ENCODE results near the gene ABI2.
"Not testable (repeated sequence)": the region's sequence is repeated elsewhere in the genome, so short reads cannot be mapped to it uniquely, and the experiment has no call there.

Gene ABI2

DNA sequence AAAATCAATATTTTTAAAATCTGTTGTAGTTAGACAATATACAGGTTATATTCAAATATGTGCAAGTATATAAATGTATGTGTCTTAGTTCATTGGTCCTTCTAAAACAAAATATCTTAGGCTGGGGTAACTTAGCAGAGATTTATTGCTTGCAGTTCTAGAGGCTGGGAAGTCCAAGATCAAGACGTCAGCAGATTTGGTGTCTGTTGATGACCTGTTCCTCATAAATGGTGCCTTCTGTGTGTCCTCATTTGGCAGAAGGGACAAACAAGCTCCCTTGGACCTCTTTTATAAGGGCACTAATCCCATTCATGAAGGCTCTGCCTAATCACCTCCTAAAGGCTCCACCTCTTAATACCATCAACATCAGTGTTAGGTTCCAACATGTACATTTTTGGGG, 31.3 kb downstream of the ABI2 start:
- no peak for DNase-seq

DNA sequence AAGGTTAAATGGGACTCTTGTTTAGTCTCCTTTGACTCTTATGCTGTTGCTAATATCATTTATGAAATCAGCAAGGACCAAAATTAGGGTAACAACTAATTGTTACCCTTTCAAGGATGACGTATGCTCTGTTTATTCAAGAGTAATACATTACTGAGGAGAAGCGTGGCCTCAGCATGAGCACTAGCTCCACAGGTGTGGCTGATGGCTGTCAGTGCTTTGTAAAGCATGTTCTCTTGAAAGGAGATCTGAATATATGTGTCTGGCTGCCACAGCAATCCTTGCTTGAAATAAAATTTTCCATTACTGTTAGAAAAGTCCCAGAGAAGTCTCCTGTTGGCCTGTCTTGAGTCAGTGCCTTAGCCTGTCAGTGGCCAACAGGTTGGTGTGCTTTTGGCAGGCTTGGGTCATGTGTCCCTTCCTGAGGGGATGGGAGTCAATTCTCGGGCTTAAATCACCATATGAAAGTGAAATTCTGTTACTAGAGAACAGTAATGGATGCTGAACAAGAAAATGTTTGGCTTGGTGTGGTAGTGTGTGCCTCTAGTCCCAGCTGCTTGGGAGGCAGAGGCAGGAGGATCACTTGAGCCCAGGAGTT, 32.7 kb downstream of the ABI2 start:
- no peak for DNase-seq

DNA sequence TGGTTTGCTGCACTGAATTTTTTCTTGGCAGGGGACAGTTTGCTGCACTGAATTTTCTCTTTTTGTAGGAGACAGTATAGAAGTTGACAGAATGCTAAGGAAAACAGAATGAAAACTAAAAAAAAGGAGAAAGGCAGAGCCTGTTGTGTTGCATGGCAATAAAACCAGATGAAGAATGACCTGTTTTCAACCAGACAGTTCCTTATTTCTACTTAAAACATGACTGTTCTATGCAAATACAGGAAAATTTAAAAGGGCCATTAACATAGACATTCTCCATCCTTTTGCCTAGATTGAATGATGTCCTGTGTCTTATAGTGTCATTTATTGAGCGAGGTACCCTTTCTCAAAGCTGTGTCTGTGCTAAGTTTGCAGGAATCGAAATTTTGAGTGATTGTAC, 33.3 kb downstream of the ABI2 start:
- DNase-seq: no peak

DNA sequence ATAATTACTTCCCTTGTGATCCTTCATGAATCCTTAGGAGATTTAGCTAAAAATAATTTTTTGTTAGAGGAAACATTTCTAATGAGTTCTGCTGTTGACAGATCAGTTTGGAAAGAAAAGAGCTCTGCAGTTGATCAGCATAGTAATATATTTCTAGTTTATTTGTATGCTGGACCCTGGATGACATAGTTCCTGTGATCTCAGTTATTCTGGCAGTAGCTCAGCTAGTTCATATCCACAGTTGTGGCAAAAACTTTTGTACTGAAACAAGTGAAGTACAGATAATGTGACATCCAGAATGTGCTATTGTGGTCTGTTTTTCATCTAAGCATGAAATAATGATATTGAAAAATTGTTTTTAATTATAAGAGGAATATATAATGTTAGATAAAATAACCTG, 33.7 kb downstream of the ABI2 start:
- DNase-seq: no peak

DNA sequence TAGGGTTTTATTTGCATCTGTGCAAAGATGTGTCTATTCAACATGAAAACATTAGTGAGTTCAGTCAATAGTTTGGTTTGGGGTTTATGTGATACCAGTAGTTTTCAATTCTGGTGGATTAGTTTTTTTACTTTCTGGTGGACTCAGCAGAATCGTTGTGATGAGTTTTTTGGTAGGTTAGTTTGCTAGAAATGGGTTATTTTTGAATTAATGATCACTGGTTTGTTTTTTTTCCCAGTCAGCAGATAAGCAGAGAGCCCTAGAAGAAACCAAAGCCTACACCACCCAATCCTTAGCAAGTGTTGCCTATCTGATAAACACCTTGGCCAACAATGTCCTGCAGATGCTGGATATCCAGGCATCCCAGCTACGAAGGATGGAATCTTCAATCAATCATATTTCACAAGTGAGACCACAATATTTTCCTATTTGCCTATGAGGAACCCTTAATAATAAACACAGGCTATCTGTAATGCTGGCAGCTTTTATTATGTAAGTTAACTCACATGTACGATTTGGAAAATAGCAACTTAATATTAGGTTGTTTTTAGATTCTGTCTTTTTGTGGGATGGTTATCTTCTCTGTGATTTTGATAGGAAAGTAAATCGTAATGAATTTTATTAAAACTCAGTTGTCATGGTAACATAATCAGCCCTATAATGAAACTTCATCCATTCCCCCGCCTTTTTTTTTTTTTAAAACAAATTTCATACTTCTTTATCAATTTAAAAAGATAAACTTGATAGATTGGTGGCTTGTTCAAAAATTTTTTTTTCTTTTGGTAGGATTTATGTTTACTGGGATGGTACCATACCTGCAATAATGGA, 38.7 kb downstream of the ABI2 start:
- no peak for DNase-seq

DNA sequence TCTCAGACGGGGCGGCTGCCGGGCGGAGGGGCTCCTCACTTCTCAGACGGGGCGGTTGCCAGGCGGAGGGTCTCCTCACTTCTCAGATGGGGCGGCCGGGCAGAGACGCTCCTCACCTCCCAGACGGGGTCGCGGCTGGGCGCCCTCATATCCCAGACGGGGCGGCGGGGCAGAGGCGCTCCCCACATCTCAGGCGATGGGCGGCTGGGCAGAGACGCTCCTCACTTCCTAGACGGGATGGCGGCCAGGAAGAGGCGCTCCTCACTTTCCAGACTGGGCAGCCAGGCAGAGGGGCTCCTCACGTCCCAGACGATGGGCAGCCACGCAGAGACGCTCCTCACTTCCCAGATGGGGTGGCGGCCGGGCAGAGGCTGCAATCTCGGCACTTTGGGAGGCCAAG, 44.5 kb downstream of the ABI2 start:
- DNase-seq: not testable (repeated sequence)

DNA sequence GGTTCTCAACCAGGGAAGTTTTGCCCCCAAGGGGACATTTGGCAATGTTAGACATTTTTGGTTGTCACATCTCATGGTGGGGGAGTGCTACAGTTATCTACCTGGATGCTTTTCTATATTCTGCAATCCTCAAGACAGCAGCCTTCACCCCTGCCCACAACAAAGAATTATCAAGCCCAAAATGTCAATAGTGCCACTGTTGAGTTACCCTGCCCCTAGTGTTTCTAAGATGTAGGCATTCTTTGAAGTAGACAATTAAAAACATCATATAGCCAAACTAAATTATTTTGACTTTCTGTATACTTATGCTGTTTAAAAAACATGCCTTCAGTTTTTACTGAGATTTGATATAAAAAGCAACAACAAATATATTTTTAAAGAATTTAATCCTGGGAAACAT, 48.0 kb downstream of the ABI2 start:
- DNase-seq: no peak

DNA sequence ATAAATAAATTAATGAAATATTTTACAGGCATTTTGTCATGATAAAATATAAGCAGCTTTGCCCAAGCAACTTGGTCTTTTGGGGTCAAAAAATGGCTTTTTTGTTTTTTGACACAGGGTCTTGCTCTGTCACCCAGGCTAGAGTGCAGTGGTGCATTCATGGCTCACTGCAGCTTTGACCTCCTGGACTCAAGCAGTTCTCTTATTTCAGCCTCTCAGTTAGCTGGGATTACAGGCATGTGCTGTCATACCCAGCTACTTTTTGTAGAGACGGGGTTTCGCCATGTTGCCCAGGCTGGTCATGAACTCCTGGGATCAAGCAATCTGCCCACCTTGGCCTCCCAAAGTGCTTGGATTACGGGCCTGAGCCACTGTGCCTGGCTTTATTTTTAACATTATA, 51.0 kb downstream of the ABI2 start:
- DNase-seq: no peak

DNA sequence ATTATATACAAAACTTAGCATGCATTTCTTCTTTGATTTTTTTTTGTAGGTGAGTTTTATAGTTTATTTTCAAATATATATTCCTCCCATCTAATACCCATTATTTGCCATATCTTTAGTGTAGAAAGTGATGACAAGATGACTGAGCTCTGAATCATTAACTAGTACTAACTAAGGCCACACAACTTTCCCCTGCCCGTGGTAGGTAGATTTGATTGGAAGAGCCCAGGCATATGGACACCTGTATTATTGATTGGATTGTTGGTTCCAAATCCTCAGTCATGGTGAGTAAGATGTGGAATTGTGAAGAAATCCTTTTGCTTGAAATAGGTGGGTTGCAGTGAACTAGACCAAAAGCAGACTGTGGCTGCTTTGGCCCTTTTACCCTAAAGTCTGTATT, 54.8 kb downstream of the ABI2 start:
- no peak for DNase-seq

DNA sequence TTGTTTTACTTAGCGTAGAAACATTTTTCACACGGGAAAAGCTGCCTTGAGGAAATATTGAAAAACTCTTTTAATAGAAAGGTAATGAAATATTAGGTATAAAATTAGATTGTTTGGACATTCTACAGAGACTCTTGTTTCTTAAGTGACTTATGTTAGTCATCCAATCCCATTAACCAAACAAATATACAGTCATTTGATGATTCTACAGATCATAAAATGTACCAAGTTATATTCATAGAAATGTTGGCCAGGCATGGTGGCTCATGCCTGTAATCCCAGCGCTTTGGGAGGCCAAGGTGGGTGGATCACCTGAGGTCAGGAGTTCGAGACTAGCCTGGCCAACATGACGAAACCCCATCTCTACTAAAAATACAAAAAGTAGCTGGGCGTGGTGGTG, 60.0 kb downstream of the ABI2 start:
- not testable (repeated sequence) for DNase-seq

DNA sequence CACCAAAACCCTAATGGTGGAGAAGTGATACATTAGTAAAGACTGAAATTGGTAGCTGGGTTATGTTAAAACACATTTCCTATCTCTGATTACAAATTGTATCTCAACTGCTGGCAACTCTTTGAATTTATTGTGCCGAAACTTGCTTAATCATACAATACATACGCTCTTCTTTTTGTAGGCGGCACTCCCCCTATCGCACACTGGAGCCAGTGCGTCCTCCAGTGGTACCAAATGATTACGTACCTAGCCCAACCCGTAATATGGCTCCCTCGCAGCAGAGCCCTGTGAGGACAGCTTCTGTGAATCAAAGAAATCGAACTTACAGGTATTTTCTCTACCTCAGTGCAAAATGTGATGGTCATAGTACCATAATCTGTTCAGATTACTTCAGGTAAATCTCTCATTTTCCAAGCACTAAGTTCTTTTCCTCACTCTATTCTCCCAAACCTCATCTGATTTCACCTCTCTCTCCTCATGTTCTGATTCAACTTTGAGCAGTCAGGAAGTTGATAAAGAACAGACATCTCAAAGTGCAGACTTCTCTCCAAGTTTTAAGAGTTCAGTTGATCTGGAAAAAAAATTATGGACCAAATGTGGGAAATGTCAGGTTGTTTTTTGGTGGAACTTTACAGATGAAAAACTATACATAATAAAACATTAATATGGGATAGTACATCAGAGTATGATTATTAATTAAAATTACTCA, 66.5 kb downstream of the ABI2 start:
- no peak for DNase-seq

DNA sequence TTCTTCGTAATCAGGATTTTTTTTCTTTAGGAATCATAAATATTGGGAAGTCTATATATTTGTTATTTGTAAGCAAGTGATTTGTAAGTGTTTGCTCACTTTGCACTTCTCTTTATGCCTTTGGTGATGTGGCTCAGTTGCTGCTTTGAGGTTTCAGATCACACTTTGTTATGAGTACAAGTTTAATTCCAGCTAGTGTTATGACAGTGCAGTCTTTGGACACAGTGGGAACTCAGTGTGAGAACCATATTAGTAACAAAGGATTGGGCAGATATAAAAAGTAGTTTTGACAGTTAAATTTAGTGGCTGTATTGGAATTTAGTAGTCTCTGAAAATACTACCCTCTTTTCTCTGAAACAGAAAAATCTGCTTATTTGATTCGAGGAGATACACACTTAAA, 67.7 kb downstream of the ABI2 start:
- DNase-seq: no peak

DNA sequence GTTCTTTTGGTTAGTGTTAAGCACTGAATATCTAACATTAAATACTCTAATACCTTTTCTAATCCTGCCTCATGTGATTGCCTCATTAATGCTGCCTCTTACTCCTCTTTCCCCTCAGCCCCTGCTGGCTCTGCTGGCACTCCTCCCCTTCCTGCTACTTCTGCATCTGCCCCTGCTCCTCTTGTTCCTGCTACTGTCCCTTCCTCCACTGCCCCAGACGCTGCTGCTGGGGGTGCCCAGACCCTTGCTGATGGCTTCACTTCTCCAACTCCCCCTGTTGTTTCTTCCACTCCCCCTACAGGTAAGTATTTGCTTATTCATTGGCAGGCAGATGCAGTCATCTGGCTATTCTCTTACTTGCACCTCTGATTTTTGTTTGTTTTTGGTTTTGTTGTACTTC, 68.5 kb downstream of the ABI2 start:
- DNase-seq: no peak

DNA sequence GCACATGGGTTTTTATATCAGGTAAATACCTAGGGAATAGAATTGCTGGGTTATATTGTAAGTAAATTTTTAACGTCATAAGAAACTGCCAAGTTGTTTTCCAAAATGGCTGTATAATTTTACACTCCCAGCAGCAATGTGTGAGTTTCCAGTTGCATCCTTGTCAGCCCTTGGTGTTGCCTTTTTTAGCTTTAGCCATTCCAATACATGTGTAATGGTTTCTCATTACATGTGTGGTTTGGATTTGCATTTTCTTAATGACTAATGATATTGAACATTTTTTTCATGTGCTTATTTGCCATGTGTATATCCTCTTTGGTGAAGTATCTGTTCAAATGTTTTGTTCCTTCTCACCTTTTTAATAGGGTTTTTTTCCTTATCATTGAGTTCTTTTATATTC, 70.8 kb downstream of the ABI2 start:
- no peak for DNase-seq

DNA sequence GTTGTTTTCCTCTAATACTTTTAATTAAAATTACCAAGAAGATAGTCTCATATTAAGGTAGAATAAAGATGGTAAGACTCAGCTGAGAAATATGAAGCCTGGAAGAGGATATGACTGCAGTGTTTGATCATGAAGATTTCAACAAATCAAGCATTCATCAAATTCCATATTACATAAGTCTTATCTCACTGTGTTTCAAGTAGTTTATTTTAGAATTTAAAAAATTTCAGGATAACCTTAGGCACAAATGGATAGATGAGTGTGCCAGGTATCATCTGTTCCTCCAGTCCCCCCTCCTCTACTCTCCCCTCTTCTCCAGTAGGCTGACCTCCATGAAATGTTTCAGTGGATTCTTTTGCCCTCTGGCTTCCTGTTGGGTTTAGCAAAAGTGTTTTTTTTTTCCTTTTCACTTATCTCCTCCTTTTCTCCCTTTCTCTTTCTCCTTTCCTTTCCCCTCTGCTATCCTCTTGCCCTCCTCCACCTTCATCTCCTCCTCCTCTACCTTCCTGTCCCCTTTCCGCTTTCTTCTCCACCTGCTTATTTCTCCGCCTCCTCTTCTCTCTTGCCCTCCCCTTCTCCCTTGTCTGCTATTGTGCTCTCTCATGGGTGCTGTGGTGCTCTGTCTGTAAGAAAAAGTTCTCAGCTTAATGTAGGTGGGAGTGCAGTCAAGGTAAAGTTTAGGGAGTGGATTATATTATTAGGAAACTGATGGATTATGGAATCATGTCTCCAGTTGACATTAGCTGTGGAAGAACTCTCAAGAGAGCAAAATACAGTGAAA, 72.8 kb downstream of the ABI2 start:
- no peak for DNase-seq

DNA sequence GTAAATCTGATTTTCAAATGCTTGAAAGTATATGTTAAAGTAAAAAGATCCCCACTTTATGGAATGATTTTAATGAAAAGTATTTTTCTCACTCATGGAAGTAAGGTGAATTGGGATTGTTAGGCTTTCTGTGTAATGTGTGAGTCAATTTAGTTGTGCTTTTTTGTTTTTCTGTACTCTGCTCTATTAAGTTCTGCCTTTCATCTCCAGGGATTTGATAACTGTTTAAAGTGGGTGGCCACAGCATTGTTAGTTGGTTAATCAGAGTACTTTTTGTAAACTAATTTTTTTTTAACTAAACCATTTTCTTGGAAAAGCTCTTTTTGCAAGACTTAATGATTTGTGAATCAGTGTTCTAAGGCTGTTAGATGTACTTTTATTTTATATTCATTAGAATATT, 76.8 kb downstream of the ABI2 start:
- no peak for DNase-seq

DNA sequence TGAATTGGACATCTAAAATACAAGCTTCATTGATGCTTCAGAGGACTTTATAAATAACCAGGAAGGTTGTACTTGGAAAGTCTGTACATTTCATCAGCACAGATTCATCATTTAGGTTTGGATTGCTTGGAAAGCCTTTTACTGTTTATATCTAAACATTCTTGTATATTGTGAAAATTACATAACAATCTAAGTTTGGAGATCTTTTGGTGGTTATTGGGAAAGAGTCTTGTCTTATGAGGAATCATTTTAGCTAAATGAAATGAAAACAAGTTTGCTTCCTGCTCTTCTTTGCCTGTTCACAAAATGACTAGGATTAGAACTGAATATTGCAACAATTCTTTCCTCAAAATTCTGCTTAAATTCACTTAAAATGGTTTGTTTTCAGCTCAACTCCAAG, 79.3 kb downstream of the ABI2 start:
- no peak for DNase-seq

DNA sequence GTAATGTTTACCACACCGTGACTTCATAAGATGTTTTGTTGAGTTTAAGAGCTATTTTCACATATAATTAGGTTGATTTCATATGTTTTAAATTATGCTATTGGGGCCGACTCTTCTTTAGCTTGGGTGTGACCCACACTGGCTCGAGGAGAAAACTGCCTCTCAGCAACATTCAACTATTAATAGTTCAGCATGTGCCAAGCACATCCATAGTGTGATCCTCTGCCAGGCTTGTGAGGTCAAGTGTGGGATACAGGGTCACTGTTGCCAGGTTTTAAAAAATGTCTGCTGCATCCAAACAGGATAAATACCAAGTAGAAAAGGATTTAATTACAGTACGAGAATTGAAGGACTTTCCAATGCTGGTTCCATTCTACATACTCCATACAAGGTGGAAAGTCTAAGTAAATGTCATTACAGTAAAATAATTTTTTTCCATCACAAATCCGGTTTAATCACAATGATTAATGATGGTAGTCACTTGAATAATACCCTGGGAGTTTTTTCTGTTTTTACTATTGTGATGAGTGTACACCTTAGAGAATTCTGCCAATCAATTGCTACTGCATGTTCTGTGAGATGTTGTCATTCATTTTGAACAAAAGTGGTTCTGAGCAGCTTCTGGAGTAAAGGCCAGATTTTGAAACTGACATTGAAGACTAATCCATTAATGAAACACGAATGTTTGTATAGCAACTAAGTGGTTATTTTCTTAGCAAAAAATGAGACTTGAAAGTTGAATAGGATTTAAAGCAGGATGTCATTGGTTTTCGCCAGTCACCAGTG, 84.5 kb downstream of the ABI2 start:
- no peak for DNase-seq

DNA sequence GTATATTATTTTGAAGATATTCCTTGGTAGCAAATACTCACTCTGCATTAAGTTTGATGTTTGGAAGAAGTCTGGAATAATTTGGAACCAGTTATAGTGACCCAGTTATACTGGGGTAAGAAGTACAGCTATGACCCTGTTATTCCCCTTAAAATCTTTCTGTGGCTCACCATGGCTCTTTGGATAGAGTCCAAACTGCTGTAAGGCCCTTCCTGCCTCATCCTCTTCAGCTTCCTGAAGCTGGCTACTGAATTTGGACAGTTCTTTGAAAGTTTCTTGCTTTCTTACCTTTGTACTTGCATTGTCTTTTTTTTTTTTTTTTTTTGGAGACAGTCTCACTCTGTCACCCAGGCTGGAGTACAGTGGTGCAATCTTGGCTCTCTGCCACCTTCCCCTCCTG, 85.6 kb downstream of the ABI2 start:
- DNase-seq: no peak

DNA sequence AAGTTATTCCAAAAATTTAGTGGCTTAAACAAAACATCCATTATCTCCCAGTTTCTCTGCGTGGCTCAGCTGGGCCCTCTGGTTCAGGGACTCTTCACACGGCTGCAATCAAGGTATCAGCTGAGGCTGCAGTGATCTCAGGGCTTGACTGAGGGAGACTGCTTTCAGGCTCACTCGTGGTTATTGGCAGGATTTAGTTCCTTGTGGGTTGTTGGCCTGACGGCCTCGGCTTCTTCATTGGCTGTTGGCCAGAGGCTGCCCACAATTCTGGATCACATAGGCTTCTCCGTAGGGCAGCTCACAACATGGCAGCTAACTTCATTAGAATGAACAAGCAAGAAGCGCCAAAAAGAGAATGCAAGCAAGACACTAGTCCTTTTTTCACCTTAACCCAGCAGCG, 90.1 kb downstream of the ABI2 start:
- DNase-seq: no peak

DNA sequence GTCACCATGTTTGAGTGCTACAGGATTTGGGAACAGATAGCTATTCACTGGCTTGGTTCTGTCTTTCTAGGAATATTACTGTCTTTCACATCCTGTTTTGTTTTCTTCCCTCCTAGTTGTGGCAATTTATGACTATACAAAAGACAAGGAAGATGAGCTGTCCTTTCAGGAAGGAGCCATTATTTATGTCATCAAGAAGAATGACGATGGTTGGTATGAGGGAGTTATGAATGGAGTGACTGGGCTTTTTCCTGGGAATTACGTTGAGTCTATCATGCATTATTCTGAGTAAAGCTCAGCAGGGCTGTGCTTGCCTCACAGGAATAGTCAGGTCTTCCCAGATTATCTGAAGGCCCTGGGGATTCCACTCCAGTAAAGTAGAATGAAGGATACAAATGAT, 98.9 kb downstream of the ABI2 start:
- no peak for DNase-seq

DNA sequence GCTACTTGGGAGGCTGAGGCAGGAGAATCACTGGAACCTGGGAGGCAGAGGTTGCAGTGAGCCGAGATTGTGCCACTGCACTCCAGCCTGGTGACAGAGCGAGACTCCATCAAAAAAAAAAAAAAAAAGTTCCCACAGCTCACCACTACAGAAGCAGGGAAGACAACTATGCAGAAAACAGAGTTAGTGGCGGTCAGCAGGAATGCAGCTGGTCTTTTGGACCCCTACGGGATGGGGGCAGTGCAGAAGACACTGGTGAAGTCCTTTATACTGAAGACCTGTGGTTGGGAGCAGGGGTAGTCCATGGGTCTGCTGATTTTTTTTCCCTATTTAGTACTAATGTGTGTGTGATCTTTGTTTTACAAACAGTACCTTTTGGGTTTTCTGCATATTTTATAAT, 101.4 kb downstream of the ABI2 start:
- DNase-seq: not testable (repeated sequence)

Measured in CD4-positive, alpha-beta T cell treated with Interleukin-17A for 1 hour (primary cell).